Measurements from ENCODE around the gene NPHP4. TPM values are rescaled to one million over a fixed set of nuclear protein-coding genes. Genes with fewer than 3 reads are reported as not detected.

The NPHP4 gene
- total and polyA plus RNA-seq, 9 of the 15 experiments (the other 6 are each of a cell fraction or from before 2014, with no cell fraction given) = 0.52 to 26.2 (median 6.7) TPM

DNA sequence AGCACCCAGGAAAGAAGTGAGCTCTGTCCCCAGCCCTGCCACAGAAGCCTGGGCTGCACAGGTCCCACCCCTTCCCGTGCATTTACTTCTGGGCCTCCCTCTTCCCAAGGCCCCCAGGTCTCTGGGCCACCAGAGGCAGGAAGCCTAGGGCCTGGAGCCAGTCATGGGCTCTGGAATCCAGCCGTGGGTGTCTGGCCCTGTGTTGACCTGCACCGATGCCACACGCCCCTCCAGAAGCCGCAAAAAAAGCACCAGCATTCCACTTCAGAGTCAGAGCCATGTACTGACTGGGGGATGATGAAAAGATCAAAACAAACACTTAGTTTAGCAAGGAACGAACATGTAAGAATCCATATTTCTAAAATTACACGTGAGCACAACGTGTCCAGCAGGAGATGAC, 141.7 kb downstream of the NPHP4 start:
- Histone ChIP-seq H4K20me1 (replicated peaks; ENCODE audit: control insufficient read depth, insufficient read depth, low read length) (peaks cover 24% of the 10 kb centered on the region), H3K4me2 (ENCODE audit: insufficient read depth, low read length) (no peak overlapping the region), H3K9ac (ENCODE audit: insufficient read depth in 1 of 2, low read depth in 2 of 2, low read length in 2 of 2) (no peak overlapping the region), H3K4me1 (replicated peaks in 1 of 2; ENCODE audit: control insufficient read depth in 2 of 2, insufficient read depth in 2 of 2, low read length in 2 of 2) (peaks cover 0 to 4% of the 10 kb centered on the region in 2 experiments; a peak in 1 of 5 replicates), H3K27ac (ENCODE audit: extremely low read depth, low read depth, low read length) (no peak overlapping the region), H3K79me2 (ENCODE audit: control insufficient read depth, insufficient read depth, low read length) (no peaks in the 10 kb centered on the region), H3K36me3 (ENCODE audit: control insufficient read depth, insufficient read depth, low read length) (no peaks in the 10 kb centered on the region), H3K4me3 (no peak overlapping the region), H3K9me3 (replicated peaks; ENCODE audit: control insufficient read depth, insufficient read depth, low read depth, low read length) (peaks cover 3% of the 10 kb centered on the region; the same call in 1 of the 2 replicates), H3K27me3 (ENCODE audit: control insufficient read depth in 2 of 2, insufficient read depth in 2 of 2, low read length in 2 of 2) (peaks cover 5 to 45% of the 10 kb centered on the region in 2 experiments; a peak in 4 of 5 replicates), H3K9me1 (ENCODE audit: control insufficient read depth, insufficient read depth, low read length) (no peaks in the 10 kb centered on the region), H2AFZ (ENCODE audit: low read depth, low read length) (no peak overlapping the region)
- ChIA-PET CTCF (ENCODE audit: low intra/inter-chr PET ratio) (no interaction called here), POLR2A (interaction anchor here (0.5 kb wide), 1 partner anchor 14 kb away, joined by 3 read pairs; no protein-coding TSS in a partner anchor)
- TF ChIP-seq, protein P1, sequence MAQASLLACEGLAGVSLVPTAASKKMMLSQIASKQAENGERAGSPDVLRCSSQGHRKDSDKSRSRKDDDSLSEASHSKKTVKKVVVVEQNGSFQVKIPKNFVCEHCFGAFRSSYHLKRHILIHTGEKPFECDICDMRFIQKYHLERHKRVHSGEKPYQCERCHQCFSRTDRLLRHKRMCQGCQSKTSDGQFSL (CRISPR knock-in tag; IDR thresholded peaks at IDR 0.05) = no peak
- TF ChIP-seq, protein P1 (tag; IDR thresholded peaks at IDR 0.05) = no peak
- TF ChIP-seq CBFB (CRISPR knock-in tag; IDR thresholded peaks at IDR 0.05) = no peak
- no peak for TF ChIP-seq NFIC (IDR thresholded peaks at IDR 0.05)
- TF ChIP-seq ZBTB7A (IDR thresholded peaks at IDR 0.05; ENCODE audit: borderline replicate concordance, control insufficient read depth, low read depth, low read length) = no peak
- no peak for TF ChIP-seq ZFP30 (CRISPR knock-in tag; IDR thresholded peaks at IDR 0.05; ENCODE audit: borderline replicate concordance)
- BruUV-seq (replicated peaks) = no TSS peak
- intact Hi-C loops (cut with micrococcal nuclease) = no loop called here
- in situ Hi-C loops (cut with MboI) = no loop called here
- WGBS (ENCODE audit: insufficient coverage, low coverage, missing lambda C conversion rate) = 0% methylated on average over 8 of the region's 8 CpGs
- ATAC-seq (no peak), FAIRE-seq (no peak), DNase-seq (ENCODE audit: extremely low read depth in 1 of 4, low spot score in 3 of 4) (no peak)
